ENCODE measurements around the gene EMC1. TPM values are rescaled to one million over a fixed set of nuclear protein-coding genes. Genes with fewer than 3 reads are reported as not detected.
"Not testable (repeated sequence)": the region's sequence is repeated elsewhere in the genome, so short reads cannot be mapped to it uniquely, and the experiment has no call there.

EMC1 gene
- total RNA-seq, 1 donor from 2014 or later = 27.6 TPM

DNA sequence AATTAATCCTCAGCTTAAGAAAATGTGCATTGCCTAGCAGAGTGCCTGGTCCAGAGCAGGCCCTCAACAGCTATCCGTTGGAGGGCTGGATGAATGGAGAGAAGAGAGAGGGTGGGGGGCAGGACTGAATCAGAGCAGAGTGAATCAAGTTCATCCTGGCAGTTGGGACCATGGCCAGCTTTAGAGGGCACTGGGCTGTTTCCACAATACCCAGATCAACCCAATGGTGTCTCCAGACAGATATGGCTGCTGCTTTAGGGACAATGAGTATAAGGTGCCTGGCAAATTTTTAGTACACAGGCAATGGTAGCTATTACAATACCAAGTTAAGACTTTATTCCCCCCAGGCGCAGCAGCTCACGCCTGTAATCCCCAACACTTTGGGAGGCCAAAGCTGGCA is 17.1 kb downstream of the EMC1 start:
- TF ChIP-seq, protein P1, sequence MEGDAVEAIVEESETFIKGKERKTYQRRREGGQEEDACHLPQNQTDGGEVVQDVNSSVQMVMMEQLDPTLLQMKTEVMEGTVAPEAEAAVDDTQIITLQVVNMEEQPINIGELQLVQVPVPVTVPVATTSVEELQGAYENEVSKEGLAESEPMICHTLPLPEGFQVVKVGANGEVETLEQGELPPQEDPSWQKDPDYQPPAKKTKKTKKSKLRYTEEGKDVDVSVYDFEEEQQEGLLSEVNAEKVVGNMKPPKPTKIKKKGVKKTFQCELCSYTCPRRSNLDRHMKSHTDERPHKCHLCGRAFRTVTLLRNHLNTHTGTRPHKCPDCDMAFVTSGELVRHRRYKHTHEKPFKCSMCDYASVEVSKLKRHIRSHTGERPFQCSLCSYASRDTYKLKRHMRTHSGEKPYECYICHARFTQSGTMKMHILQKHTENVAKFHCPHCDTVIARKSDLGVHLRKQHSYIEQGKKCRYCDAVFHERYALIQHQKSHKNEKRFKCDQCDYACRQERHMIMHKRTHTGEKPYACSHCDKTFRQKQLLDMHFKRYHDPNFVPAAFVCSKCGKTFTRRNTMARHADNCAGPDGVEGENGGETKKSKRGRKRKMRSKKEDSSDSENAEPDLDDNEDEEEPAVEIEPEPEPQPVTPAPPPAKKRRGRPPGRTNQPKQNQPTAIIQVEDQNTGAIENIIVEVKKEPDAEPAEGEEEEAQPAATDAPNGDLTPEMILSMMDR (IDR thresholded peaks at IDR 0.05; ENCODE audit: borderline replicate concordance) = no peak
- DNase-seq = no peak
- Histone ChIP-seq H3K4me1 (peaks cover 32% of the 10 kb centered on the region), H3K36me3 (peaks cover 98% of the 10 kb centered on the region), H3K9me3 (replicated peaks) (no peaks in the 10 kb centered on the region), H3K27ac (replicated peaks) (peak overlapping the region; percentile 21), H3K4me3 (no peak overlapping the region), H3K27me3 (ENCODE audit: low read depth) (no peaks in the 10 kb centered on the region)
- intact Hi-C loops (cut with micrococcal nuclease) = no loop called here

DNA sequence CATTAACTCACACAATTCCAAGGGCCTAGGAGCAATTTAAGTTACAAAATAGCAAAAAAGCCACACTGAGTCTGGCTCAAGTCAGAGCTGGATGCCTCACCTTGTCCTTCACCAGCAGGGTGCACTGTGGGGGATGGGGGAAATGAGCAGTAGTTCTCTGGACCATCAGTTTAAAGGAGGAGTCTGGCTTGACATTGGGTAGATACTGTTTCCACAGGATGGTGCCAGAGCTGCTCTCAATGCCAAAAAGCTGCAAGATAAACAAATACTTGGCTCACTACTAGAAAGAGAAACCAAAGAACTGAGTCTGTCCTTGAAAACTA is 18.8 kb downstream of the EMC1 start:
- intact Hi-C loops (cut with micrococcal nuclease) = no loop called here
- TF ChIP-seq, protein P1 (IDR thresholded peaks at IDR 0.05; ENCODE audit: borderline replicate concordance) = peak; percentile 36
- H3K36me3 ChIP-seq = peaks cover 96% of the 10 kb centered on the region
- peaks cover 32% of the 10 kb centered on the region for H3K4me1 ChIP-seq
- H3K27ac ChIP-seq (replicated peaks) = peak overlapping the region; percentile 66
- no peak overlapping the region for H3K4me3 ChIP-seq
- peak; percentile 34 for DNase-seq
- no peaks in the 10 kb centered on the region for H3K9me3 ChIP-seq (replicated peaks)
- no peaks in the 10 kb centered on the region for H3K27me3 ChIP-seq (ENCODE audit: low read depth)

DNA sequence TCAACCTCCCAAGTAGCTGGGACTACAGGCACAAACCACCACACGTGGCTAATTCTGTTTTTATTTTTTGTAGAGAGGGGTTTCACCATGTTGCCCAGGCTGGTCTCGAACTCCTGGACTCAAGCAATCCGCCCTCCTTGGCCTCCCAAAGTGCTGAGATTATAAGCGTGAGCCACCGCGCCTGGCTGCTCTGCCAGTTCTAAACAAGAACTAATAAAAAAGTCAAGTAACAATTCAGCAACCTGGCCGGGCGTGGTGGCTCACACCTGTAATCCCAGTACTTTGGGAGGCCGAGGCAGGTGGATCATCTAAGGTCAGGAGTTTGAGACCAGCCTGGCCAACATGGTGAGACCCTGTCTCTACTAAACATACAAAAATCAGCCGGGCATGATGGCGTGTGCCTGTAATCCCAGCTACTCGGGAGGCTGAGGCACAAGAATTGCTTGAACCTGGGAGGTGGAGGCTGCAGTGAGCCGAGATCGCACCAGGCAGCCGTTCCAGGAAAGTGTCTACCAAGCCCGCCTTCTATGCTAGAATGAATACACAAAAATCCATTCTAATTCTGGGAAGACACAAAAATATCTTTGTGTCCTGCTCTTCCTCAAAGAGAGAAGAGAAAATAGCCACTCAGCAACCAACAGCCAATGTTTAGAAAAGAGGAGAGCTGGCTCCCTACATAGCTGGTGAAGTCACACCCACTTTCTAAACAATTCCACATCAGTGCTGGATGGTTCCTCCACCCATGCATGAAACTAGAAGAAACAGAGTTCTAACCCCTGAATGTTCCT is 19.4 kb downstream of the EMC1 start:
- intact Hi-C loops (cut with micrococcal nuclease); H3K4me3 ChIP-seq; H3K9me3 ChIP-seq (replicated peaks); DNase-seq; H3K27me3 ChIP-seq (ENCODE audit: low read depth): not testable (repeated sequence)
- Histone ChIP-seq H3K4me1 (peaks cover 32% of the 10 kb centered on the region), H3K36me3 (peaks cover 95% of the 10 kb centered on the region), H3K27ac (replicated peaks) (peak overlapping the region; percentile 66)

DNA sequence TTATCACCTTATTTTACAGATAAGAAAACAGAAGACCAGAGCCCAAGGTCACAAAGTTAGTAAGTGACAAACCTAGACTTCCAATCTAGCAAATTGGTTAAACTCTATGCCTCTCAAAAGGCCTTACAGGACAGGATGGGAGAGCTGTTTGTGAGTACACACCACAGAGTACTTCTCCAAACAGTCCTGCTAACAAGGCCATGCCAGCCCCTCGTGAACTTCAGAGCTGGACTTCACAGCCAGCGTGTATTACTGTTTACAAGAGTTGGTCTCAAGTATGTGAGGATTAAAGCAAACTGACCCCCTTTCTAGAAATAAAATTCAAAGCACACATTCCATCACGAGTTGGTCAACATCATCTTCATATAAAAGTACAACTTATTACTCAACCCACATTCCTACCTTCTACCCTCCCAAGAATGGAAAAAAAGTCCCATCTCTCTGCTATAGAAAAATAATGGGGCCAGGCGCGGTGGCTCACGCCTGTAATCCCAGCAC is 21.4 kb downstream of the EMC1 start:
- Histone ChIP-seq H3K36me3 (peaks cover 97% of the 10 kb centered on the region), H3K27ac (replicated peaks) (no peak overlapping the region), H3K4me1 (peaks cover 32% of the 10 kb centered on the region), H3K27me3 (ENCODE audit: low read depth) (no peaks in the 10 kb centered on the region), H3K9me3 (replicated peaks) (no peaks in the 10 kb centered on the region), H3K4me3 (no peak overlapping the region)
- intact Hi-C loops (cut with micrococcal nuclease) = no loop called here
- DNase-seq = no peak
- TF ChIP-seq, protein P1 (IDR thresholded peaks at IDR 0.05; ENCODE audit: borderline replicate concordance) = no peak

DNA sequence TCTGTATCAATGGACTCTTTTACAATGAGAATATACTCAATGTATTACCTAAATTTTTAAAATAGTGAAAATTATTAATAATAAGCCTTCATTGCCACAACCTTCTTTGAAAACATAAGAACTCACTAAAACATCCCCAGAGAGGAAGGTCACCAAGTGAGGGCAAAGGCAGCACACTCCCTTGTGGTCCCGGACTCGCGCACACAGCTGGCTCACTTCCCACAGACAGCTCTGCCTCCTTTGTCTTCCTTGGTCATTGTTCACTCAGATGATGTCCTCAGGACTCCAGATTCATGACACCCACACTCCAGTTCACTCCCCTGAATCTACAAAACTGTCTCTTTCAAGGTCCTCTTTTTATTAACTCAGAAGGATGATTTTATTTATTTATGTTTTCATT is 22.1 kb downstream of the EMC1 start:
- TF ChIP-seq, protein P1 (IDR thresholded peaks at IDR 0.05; ENCODE audit: borderline replicate concordance) = no peak
- no peak for DNase-seq
- H3K4me1 ChIP-seq = peaks cover 25% of the 10 kb centered on the region
- H3K27ac ChIP-seq (replicated peaks) = no peak overlapping the region
- intact Hi-C loops (cut with micrococcal nuclease) = no loop called here
- H3K9me3 ChIP-seq (replicated peaks) = no peaks in the 10 kb centered on the region
- no peak overlapping the region for H3K4me3 ChIP-seq
- no peaks in the 10 kb centered on the region for H3K27me3 ChIP-seq (ENCODE audit: low read depth)
- H3K36me3 ChIP-seq = peaks cover 97% of the 10 kb centered on the region
